ENCODE measurements around the gene PTPN14.

The PTPN14 gene

GRCh38 chr1:214324896-214325800 lies 226.3 kb downstream of the PTPN14 start:
- no peak for DNase-seq

GRCh38 chr1:214321705-214322453 lies 229.5 kb downstream of the PTPN14 start:
- no peak for DNase-seq

GRCh38 chr1:214319938-214320337 lies 231.5 kb downstream of the PTPN14 start:
- DNase-seq: no peak

GRCh38 chr1:214318956-214319736 lies 232.3 kb downstream of the PTPN14 start:
- no peak for DNase-seq

GRCh38 chr1:214318356-214318755 lies 233.0 kb downstream of the PTPN14 start:
- DNase-seq: no peak

- no peak for DNase-seq
Measured at GRCh38 chr1:214317734-214318133, 233.7 kb downstream of the PTPN14 start.

GRCh38 chr1:214317300-214317699 lies 234.1 kb downstream of the PTPN14 start:
- DNase-seq: no peak

GRCh38 chr1:214316593-214316992 lies 234.8 kb downstream of the PTPN14 start:
- DNase-seq: no peak

- DNase-seq: no peak
Measured at GRCh38 chr1:214314178-214314843, 237.1 kb downstream of the PTPN14 start.

- DNase-seq: no peak
Measured at GRCh38 chr1:214312530-214313051, 238.8 kb downstream of the PTPN14 start.

- no peak for DNase-seq
Measured at GRCh38 chr1:214310777-214311690, 240.4 kb downstream of the PTPN14 start.

GRCh38 chr1:214310010-214310409 lies 241.4 kb downstream of the PTPN14 start:
- no peak for DNase-seq

GRCh38 chr1:214306269-214306668 lies 245.1 kb downstream of the PTPN14 start:
- no peak for DNase-seq

- DNase-seq: no peak
Measured at GRCh38 chr1:214305164-214305751, 246.1 kb downstream of the PTPN14 start.

GRCh38 chr1:214303141-214303930 lies 248.1 kb downstream of the PTPN14 start:
- no peak for DNase-seq

GRCh38 chr1:214301526-214301925 lies 249.9 kb downstream of the PTPN14 start:
- no peak for DNase-seq

GRCh38 chr1:214300149-214300780 lies 251.1 kb downstream of the PTPN14 start:
- DNase-seq: no peak
